Mucosa of rectum (tissue), 2 donors: ENCODE measurements around the gene TNC.

Source experiments
- H3K27ac ChIP-seq, 2 donors: one replicate each; pipeline ENCODE4 v1.7.0; 2013; ENCODE audit warnings: inconsistent platforms in 2 of 2, low read depth in 2 of 2, low read length in 2 of 2
- H3K27me3 ChIP-seq, 2 donors: one replicate each; pipeline ENCODE4 v1.7.0; 2013; ENCODE audit warnings: low read length in 2 of 2; ENCODE audit not compliant: control insufficient read depth in 2 of 2, insufficient read depth in 2 of 2
- H3K36me3 ChIP-seq, 2 donors: one replicate each; pipeline ENCODE4 v1.7.0; 2013; ENCODE audit warnings: low read length in 2 of 2; ENCODE audit not compliant: control insufficient read depth in 2 of 2, insufficient read depth in 2 of 2
- H3K4me1 ChIP-seq, 2 donors: one replicate each; pipeline ENCODE4 v1.7.0; 2013; ENCODE audit warnings: low read length in 2 of 2, mild to moderate bottlenecking in 1 of 2; ENCODE audit not compliant: control insufficient read depth in 2 of 2, insufficient read depth in 2 of 2
- H3K4me3 ChIP-seq, 2 donors: one replicate each; pipeline ENCODE4 v1.7.0; 2013; ENCODE audit warnings: low read length in 2 of 2
- H3K9ac ChIP-seq, 2 donors: one replicate each; pipeline ENCODE4 v1.7.0; 2013; ENCODE audit warnings: low read length in 2 of 2, low read depth in 1 of 2, mild to moderate bottlenecking in 1 of 2
- H3K9me3 ChIP-seq, 2 donors: one replicate each; pipeline ENCODE4 v1.7.0; 2013; ENCODE audit warnings: low read length in 2 of 2; ENCODE audit not compliant: control insufficient read depth in 2 of 2
- donor health status: healthy.
- donor health status: Normal muscosa, but diverticular disease.

Gene TNC

DNA sequence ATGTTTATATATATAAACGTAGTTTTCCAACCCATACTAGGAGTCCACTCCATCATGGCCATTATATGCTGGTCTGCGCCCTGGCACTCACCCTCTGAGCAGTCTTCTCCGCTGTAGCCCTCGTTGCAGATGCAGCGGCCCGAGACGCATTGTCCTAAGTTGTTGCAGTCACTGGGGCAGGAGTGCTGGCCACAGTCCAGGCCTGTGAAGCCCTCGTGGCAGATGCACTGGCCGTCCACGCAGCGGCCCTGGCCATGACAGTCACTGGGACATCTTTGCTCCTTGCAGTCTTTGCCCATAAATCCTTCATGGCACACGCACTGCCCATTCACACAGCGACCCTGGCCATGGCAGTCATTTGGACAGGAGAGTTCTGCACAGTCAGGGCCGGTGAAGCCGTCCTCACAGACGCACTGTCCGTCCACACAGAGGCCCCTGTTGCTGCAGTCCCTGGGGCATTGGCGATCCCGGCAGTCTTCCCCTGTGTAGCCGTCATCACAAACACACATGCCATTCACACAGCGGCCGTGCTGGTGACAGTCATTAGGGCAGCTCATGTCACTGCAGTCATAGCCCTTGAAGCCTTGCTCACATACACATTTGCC lies 32.1 kb downstream of the TNC start:
- Histone ChIP-seq H3K27ac (no peak overlapping the region), H3K4me3 (no peak overlapping the region), H3K27me3 (peaks cover 0 to 3% of the 10 kb centered on the region in 2 donors), H3K36me3 (no peaks in the 10 kb centered on the region), H3K9me3 (no peaks in the 10 kb centered on the region), H3K9ac (no peak overlapping the region), H3K4me1 (no peaks in the 10 kb centered on the region)

DNA sequence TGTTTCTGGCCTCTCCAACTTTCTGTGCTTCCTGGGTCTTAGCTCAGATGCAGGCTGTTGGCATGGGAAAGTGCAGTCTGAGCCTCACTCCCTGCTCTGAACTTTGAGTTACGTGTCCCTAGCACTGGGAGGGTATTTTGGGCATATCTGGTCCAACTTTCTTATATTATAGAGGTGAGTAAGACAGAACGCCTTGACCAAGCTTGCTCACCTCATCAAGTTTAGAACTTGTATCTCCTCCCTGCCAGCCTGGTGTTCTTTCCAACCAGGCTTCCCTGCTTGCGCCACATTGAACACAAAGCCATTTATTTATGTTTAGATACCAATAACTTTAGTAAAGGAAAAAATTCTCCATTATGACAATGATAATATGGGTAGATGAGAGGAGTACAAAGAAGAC lies 33.2 kb downstream of the TNC start:
- Histone ChIP-seq H3K27me3 (peaks cover 0 to 3% of the 10 kb centered on the region in 2 donors), H3K9ac (no peak overlapping the region), H3K4me1 (no peaks in the 10 kb centered on the region), H3K4me3 (no peak overlapping the region), H3K27ac (no peak overlapping the region), H3K9me3 (no peaks in the 10 kb centered on the region), H3K36me3 (no peaks in the 10 kb centered on the region)

DNA sequence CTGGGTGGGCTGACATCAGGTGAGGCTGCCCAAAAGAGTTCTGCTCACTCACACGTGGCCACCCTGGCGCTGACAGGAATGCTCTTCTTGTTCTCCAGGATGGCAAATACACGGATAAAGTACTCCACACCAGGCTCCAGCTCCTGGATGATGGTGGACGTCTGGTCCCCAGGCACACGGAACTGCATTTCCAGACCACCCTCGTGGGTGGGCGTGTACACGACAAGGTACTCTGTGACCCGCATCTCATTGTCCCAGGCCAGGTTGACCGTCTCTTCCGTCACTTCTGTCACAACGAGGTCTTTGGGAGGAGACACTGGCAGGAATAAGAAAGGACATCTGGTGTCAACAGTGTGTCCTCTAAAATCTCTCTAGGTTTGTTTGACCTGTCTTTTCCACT lies 33.8 kb downstream of the TNC start:
- no peak overlapping the region for H3K27ac ChIP-seq
- no peaks in the 10 kb centered on the region for H3K4me1 ChIP-seq
- no peak overlapping the region for H3K9ac ChIP-seq
- H3K9me3 ChIP-seq: no peaks in the 10 kb centered on the region
- no peaks in the 10 kb centered on the region for H3K36me3 ChIP-seq
- H3K27me3 ChIP-seq: peaks cover 0 to 3% of the 10 kb centered on the region in 2 donors
- no peak overlapping the region for H3K4me3 ChIP-seq

DNA sequence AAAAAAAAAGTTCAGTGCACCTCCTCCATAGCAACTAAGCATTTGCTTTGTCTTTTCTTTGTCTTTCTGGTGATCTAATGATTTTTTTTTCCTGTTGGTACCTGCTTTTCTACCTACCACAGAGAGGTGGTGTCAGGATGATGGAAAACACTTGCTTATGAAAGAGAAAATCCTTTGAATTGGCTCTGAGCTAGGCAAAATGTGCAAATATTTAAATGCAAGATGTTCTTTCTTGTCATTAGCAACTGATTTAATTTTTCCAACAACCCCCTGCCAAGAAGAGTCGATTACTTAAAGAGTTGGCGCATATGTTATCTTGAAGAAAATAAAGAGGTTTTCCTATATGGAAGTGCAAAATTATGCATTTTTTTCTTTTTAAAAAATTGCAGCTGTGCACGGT lies 37.7 kb downstream of the TNC start:
- no peaks in the 10 kb centered on the region for H3K4me1 ChIP-seq
- H3K36me3 ChIP-seq: no peaks in the 10 kb centered on the region
- H3K9ac ChIP-seq: no peak overlapping the region
- H3K9me3 ChIP-seq: no peaks in the 10 kb centered on the region
- no peak overlapping the region for H3K4me3 ChIP-seq
- no peak overlapping the region for H3K27ac ChIP-seq
- H3K27me3 ChIP-seq: peaks cover 0 to 3% of the 10 kb centered on the region in 2 donors

DNA sequence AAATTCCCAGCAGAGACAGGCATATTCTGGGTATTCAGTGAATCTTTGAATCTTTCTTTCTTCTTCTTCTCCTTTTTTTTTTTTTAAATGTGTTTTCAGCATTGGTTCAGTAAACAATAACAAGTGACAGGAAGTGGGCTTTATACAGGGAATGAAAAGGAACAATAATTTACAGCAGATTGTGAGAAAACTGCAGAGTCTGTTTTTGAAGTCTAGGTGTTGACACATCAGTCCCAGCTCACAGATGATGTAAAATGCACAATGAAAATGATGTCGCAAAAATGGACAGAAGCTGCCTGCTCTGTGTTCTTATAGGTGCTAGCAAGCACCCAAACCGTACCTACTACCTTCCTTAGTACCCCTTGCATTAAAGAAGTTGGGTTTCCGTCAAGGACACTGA lies 38.8 kb downstream of the TNC start:
- Histone ChIP-seq H3K9ac (no peak overlapping the region), H3K9me3 (no peaks in the 10 kb centered on the region), H3K27me3 (no peaks in the 10 kb centered on the region), H3K27ac (no peak overlapping the region), H3K36me3 (no peaks in the 10 kb centered on the region), H3K4me3 (no peak overlapping the region), H3K4me1 (no peaks in the 10 kb centered on the region)

DNA sequence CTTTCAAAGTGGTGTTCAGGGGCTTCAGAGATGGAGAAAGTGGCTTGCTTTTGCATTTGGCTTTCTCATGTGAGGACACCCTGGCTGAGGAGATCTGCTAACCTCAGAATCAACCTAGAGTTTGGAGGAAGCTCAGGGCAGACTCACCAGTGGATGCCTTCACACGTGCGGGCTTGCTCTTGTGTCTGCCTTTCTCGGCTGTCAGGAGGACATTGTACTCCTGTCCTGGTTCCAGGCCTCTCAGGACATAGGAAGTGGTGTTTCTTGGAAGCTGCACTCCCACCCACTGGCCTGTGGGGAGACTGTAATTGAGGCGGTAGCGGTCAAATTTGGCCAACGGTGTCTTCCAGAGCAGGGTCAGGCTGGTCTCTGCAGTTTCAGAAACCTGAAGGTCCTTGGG lies 44.5 kb downstream of the TNC start:
- no peak overlapping the region for H3K27ac ChIP-seq
- H3K9me3 ChIP-seq: no peaks in the 10 kb centered on the region
- no peak overlapping the region for H3K9ac ChIP-seq
- no peaks in the 10 kb centered on the region for H3K4me1 ChIP-seq
- H3K4me3 ChIP-seq: no peak overlapping the region
- peaks cover 0 to 2% of the 10 kb centered on the region in 2 donors for H3K27me3 ChIP-seq
- no peaks in the 10 kb centered on the region for H3K36me3 ChIP-seq

DNA sequence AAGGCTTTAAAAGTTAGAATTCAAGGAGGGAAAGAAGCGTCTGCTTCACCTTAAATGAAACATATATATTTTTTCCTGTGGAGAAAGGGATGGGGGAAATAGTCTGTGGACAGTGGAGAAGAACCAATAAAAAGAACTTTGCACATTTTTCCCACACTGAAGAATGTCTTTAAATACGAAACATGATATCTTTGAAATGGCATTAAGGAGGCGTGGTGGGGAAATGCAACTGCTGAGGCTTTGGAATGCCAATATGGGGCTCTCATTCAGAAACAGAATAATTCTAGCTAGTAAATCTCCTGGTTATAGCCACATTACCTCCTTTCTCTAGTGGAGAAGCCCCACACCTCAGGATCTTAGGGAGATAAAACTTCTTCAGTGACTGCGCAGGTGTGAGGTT lies 46.8 kb downstream of the TNC start:
- H3K36me3 ChIP-seq: no peaks in the 10 kb centered on the region
- no peaks in the 10 kb centered on the region for H3K4me1 ChIP-seq
- H3K4me3 ChIP-seq: no peak overlapping the region
- H3K9me3 ChIP-seq: no peaks in the 10 kb centered on the region
- H3K27me3 ChIP-seq: peaks cover 0 to 2% of the 10 kb centered on the region in 2 donors
- no peak overlapping the region for H3K27ac ChIP-seq
- no peak overlapping the region for H3K9ac ChIP-seq

DNA sequence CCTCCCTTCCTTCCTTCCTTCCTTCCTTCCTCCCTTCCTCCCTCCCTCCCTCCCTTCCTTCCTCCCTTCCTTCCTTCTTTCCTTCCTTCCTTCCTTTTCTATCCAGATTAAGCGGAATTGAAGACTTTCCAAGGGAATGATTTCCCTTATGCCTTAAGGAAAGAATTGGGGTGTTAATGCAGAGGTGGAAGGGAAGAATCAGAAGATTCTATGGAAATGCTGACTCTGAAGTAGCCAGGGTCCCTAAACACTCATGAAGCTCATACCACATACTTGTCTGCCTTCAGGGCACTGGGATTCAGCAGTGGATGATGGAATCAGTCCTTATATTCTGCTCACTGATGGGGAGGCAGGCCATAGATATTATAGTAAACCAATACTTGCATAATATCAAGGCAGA lies 48.2 kb downstream of the TNC start:
- no peaks in the 10 kb centered on the region for H3K4me1 ChIP-seq

DNA sequence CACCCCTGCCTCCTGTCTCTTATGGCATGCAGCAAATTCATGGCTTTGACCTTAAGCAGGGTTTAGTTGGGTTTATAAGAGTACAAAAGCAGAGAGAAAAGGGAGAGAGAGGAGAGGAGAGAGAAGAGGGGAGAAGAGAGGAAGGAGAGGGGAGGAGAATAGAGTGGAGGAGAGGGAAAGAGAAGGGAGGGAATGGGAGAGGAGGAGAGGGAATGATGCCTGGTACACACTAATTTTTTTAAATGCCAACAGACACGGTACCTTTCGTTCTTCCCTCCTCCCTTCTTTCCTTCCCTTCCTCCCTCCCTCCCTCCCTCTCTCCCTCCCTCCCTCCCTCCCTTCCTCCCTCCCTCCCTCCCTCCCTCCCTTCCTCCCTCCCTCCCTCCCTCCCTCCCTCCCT lies 48.7 kb downstream of the TNC start:
- no peak overlapping the region for H3K27ac ChIP-seq
- peaks cover 0 to 2% of the 10 kb centered on the region in 2 donors for H3K27me3 ChIP-seq
- no peaks in the 10 kb centered on the region for H3K9me3 ChIP-seq
- H3K36me3 ChIP-seq: no peaks in the 10 kb centered on the region
- no peak overlapping the region for H3K9ac ChIP-seq
- no peak overlapping the region for H3K4me3 ChIP-seq
- no peaks in the 10 kb centered on the region for H3K4me1 ChIP-seq

More for the DNA sequence above, 48.2 kb downstream of the TNC start:
- Histone ChIP-seq H3K9me3 (no peaks in the 10 kb centered on the region), H3K27me3 (peaks cover 0 to 2% of the 10 kb centered on the region in 2 donors), H3K27ac (no peak overlapping the region), H3K4me3 (no peak overlapping the region), H3K36me3 (no peaks in the 10 kb centered on the region), H3K9ac (no peak overlapping the region)

DNA sequence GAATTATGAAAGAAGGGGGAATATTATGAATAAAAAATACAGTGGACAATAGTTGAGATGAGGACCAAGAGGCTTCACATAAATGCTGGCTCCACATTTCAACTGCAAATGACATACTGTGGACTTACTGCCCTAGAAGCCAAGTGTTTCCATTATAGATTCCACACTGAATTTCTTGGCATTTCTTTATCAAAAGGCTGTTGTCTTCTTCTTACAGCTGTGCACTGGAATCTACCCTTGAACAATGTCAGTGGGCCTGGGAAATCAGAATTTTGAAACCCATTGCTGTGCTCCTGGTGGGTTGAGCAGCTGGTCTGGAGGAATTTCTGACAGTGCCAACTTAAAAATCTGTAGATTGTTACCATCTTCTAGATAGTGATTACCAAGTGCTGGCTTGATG lies 49.9 kb downstream of the TNC start:
- no peaks in the 10 kb centered on the region for H3K9me3 ChIP-seq
- H3K4me3 ChIP-seq: no peak overlapping the region
- no peak overlapping the region for H3K27ac ChIP-seq
- H3K4me1 ChIP-seq: no peaks in the 10 kb centered on the region
- H3K27me3 ChIP-seq: peaks cover 0 to 2% of the 10 kb centered on the region in 2 donors
- H3K36me3 ChIP-seq: no peaks in the 10 kb centered on the region
- no peak overlapping the region for H3K9ac ChIP-seq
